Astrocyte of the cerebellum (primary cell): ENCODE data around the gene PTEN.
"Not testable (repeated sequence)": the region's sequence is repeated elsewhere in the genome, so short reads cannot be mapped to it uniquely, and the experiment has no call there.

Experiments used
- DNase-seq: peaks from one replicate; pipeline ENCODE4 v3.0.0-alpha.2; 2011; ENCODE audit warnings: low read depth
- H3K4me3 ChIP-seq: 2 replicates; pipeline ENCODE4 v1.5.1; 2011; ENCODE audit warnings: mild to moderate bottlenecking, low read depth, low read length, moderate library complexity
- CTCF ChIP-seq: IDR thresholded peaks from 2 replicates; pipeline ENCODE4 v1.5.1; 2012; ENCODE audit warnings: low read length, low read depth, moderate library complexity, mild to moderate bottlenecking; ENCODE audit errors: missing control alignments
- in situ Hi-C: cut with HindIII; loops from 2 replicates; pipeline ENCODE4 v1.10.0; 2017; ENCODE audit warnings: low sequenced_read_pairs

Gene PTEN

DNA sequence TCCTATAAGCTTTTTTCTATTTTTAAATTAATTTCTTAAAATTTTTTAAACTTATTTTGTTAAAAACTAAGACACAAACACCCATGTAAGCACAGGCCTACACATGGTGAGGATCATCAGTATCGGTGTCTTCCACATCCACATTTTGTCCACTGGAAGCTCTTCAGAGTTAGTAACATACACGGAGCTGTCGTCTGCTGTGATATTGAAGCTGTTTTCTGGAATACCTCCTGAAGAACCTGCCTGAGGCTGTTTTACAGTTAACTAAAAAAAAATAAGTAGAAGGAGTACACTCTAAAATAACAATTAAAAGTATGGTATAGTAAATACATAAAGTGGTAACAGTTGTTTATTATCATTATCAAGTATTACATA lies 17.8 kb upstream of the PTEN start:
- H3K4me3 ChIP-seq: no peak overlapping the region
- DNase-seq: no peak
- in situ Hi-C loops: no loop called here
- TF ChIP-seq CTCF: no peak

GRCh38 chr10:87846023-87846422 lies 17.4 kb upstream of the PTEN start:
- no peak overlapping the region for H3K4me3 ChIP-seq
- no peak for TF ChIP-seq CTCF
- DNase-seq: no peak
- in situ Hi-C loops: no loop called here

DNA sequence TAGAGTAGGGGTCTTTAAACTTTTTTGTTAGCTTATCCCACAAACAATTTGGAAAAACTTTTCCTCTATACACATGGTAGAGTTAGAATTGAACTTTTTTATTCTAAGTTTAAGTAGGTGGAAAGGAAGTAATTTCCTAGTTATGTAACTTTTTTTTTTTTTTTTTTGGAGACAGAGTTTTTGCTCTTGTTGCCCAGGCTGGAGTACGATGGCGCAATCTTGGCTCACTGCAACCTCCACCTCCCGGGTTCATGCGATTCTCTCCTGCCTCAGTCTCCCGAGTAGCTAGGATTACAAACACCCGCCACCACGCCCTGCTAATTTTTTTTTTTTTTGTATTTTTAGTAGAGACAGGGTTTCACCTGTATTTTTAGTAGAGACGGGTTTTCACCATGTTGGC lies 16.7 kb upstream of the PTEN start:
- not testable (repeated sequence) for H3K4me3 ChIP-seq

DNA sequence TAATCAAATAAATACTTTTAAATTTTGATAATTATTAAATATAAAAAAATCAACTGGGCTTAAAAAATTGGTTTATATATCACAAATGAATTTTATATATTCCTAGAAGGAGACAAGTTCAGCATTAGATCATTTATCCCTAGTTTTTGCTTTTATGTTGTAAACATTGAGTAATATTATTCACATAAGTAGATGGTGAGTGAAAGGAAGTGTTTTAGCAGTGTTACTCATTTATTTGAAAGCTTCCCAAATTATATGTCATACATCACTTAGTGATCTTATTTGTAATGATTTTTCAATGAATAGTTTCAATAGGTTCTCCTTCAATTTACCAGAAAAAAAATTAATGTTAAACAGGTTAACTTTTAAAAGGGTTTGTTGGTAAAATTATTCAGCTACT lies 15.9 kb upstream of the PTEN start:
- TF ChIP-seq CTCF: no peak
- no peak for DNase-seq
- in situ Hi-C loops: no loop called here
- no peak overlapping the region for H3K4me3 ChIP-seq

More for the DNA sequence above, 16.7 kb upstream of the PTEN start:
- DNase-seq, in situ Hi-C loops: not testable (repeated sequence)

GRCh38 chr10:87849001-87849400 lies 14.4 kb upstream of the PTEN start:
- TF ChIP-seq CTCF: no peak
- in situ Hi-C loops: no loop called here
- DNase-seq: no peak
- H3K4me3 ChIP-seq: no peak overlapping the region

GRCh38 chr10:87850742-87851205 lies 12.7 kb upstream of the PTEN start:
- H3K4me3 ChIP-seq: no peak overlapping the region
- peak; percentile 48 for DNase-seq
- in situ Hi-C loops: loop anchor here (25.0 kb wide), 2 partner anchors 387 to 562 kb away; no protein-coding TSS in a partner anchor
- TF ChIP-seq CTCF: peak; percentile 78

DNA sequence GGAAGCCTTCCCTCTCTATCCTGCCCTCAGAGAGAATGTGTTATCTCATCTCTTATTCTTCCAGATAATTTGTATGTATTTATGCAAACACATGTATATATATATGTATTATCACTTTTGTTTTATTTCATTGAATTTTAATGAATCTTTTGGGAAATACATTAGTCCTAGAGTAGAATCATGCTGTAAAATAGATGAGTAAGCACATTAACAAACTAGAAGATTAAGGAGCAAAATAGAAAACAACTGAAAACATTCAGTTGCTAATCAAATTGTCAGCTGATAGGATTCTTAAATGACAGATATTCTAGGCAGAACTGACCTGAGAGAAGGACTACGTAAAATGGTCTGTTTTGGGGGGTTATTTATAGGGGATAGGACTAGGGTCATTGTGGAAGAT lies 11.3 kb upstream of the PTEN start:
- no peak for TF ChIP-seq CTCF
- no peak overlapping the region for H3K4me3 ChIP-seq
- in situ Hi-C loops: loop anchor here (25.0 kb wide), 2 partner anchors 385 to 560 kb away; no protein-coding TSS in a partner anchor
- DNase-seq: no peak

- in situ Hi-C loops: loop anchor here (25.0 kb wide), 2 partner anchors 382 to 557 kb away; no protein-coding TSS in a partner anchor
- DNase-seq, H3K4me3 ChIP-seq: not testable (repeated sequence)
These were observed 8.2 kb upstream of the PTEN start for GRCh38 chr10:87855247-87855646.

DNA sequence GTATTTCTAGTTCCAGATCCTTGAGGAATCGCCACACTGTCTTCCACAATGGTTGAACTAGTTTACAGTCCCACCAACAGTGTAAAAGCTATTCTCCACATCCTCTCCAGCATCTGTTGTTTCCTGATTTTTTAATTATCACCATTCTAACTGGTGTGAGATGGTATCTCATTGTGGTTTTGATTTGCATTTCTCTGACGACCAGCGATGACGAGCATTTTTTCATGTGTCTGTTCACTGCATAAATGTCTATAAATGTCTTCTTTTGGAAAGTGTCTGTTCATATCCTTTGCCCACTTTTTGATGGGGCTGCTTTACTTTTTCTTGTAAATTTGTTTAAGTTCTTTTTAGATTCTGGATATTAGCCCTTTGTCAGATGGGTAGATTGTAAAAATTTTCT lies 7.8 kb upstream of the PTEN start:
- in situ Hi-C loops: loop anchor here (25.0 kb wide), 2 partner anchors 382 to 557 kb away; no protein-coding TSS in a partner anchor
- DNase-seq: not testable (repeated sequence)

More for the DNA sequence above, 7.8 kb upstream of the PTEN start:
- not testable (repeated sequence) for H3K4me3 ChIP-seq
